ENCODE results near the gene SMYD3.

DNA sequence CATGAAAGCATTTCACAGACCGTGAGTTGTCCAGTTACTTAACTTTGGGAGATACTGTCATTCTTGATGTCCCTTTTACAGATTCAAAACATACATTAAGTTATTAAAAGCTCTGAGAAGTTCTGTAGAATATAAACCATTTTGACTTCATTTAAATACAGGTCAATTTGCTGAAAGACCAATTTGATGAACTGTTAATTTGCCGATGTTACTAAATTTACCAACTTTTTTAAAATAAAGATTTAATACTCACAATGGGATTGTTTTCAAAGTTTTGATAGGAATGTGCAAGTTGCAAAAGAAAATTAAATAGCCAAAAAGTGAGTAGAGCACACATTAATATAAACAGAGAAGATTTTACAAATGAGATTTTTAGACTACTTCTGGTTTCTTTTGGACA is 666.1 kb downstream of the SMYD3 start:
- TF ChIP-seq, protein P1, sequence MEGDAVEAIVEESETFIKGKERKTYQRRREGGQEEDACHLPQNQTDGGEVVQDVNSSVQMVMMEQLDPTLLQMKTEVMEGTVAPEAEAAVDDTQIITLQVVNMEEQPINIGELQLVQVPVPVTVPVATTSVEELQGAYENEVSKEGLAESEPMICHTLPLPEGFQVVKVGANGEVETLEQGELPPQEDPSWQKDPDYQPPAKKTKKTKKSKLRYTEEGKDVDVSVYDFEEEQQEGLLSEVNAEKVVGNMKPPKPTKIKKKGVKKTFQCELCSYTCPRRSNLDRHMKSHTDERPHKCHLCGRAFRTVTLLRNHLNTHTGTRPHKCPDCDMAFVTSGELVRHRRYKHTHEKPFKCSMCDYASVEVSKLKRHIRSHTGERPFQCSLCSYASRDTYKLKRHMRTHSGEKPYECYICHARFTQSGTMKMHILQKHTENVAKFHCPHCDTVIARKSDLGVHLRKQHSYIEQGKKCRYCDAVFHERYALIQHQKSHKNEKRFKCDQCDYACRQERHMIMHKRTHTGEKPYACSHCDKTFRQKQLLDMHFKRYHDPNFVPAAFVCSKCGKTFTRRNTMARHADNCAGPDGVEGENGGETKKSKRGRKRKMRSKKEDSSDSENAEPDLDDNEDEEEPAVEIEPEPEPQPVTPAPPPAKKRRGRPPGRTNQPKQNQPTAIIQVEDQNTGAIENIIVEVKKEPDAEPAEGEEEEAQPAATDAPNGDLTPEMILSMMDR (IDR thresholded peaks at IDR 0.05; ENCODE audit: insufficient read depth, low read length, poor library complexity, severe bottlenecking) = no peak
- TF ChIP-seq EZH2phosphoT487 (conservative IDR thresholded peaks at IDR 0.05; ENCODE audit: low read length) = no peak
